IMR-90 (cell line): ENCODE measurements around the gene DPPA2. TPM values are rescaled to one million over a fixed set of nuclear protein-coding genes. Genes with fewer than 3 reads are reported as not detected.

Experiments
- ATAC-seq: fragments of 200-7000 bp; cut with Tn5 transposase; 2 replicates; pipeline ENCODE4 v1.9.1; 2020; ENCODE audit warnings: low read depth, mild to moderate bottlenecking, moderate library complexity
- BruUV-seq: library from RNA; stranded (reverse); fragments of 400-500 nt; replicated peaks from 2 replicates; lab custom pipeline; 2021; lab: Mats Ljungman, UMichigan
- CTCF ChIA-PET: fragments of 300-600 bp; formaldehyde crosslinking; extraction: SDS; loops from one replicate; lab custom pipeline; 2021; ENCODE audit warnings: antibody characterized with exemption; lab: Yijun Ruan, JAX
- POLR2A ChIA-PET: fragments of 300-600 bp; sonication (Branson Sonifier 250); formaldehyde crosslinking; loops from one replicate; lab custom pipeline; 2022; ENCODE audit warnings: antibody characterized with exemption; ENCODE audit not compliant: unreplicated experiment; lab: Charles Lee
- DNase-seq: peaks from one replicate; pipeline ENCODE4 v3.0.0; 2013
- H2AFZ ChIP-seq: replicated peaks from 2 replicates; pipeline ENCODE3; 2013; ENCODE audit warnings: low read length, mild to moderate bottlenecking; ENCODE audit not compliant: poor library complexity
- H2AK5ac ChIP-seq: 2 replicates; pipeline ENCODE4 v1.6.1; 2013; ENCODE audit warnings: low read depth, low read length, inconsistent platforms
- H2AK9ac ChIP-seq: replicated peaks from 2 replicates; pipeline ENCODE3; 2013; ENCODE audit warnings: mild to moderate bottlenecking, low read depth, low read length, moderate library complexity; ENCODE audit not compliant: poor library complexity
- H2BK120ac ChIP-seq: 2 replicates; pipeline ENCODE4 v1.6.1; 2013; ENCODE audit warnings: low read depth, low read length, inconsistent platforms
- H2BK15ac ChIP-seq: 3 replicates; pipeline ENCODE4 v1.6.1; 2013; ENCODE audit warnings: low read depth, low read length, inconsistent platforms
- H2BK20ac ChIP-seq: 2 replicates; pipeline ENCODE4 v1.6.1; 2013; ENCODE audit warnings: low read depth, mild to moderate bottlenecking, inconsistent platforms, low read length, moderate library complexity
- H2BK5ac ChIP-seq: 2 replicates; pipeline ENCODE4 v1.6.1; 2013; ENCODE audit warnings: mild to moderate bottlenecking, low read depth, low read length, inconsistent platforms; ENCODE audit not compliant: poor library complexity, severe bottlenecking
- H3K14ac ChIP-seq: replicated peaks from 2 replicates; pipeline ENCODE4 v1.6.1; 2013; ENCODE audit warnings: low read depth, low read length, inconsistent platforms
- H3K18ac ChIP-seq: 2 replicates; pipeline ENCODE4 v1.6.1; 2013; ENCODE audit warnings: low read depth, low read length, control low read depth
- H3K23ac ChIP-seq: 2 replicates; pipeline ENCODE4 v1.6.1; 2013; ENCODE audit warnings: low read depth, low read length, inconsistent platforms
- H3K27ac ChIP-seq: 2 replicates; pipeline ENCODE4 v1.5.1; 2013; ENCODE audit warnings: mild to moderate bottlenecking, control low read depth, low read length; ENCODE audit not compliant: insufficient read depth
- H3K27me3 ChIP-seq: 2 replicates; pipeline ENCODE4 v1.6.1; 2013; ENCODE audit warnings: low read length; ENCODE audit not compliant: control insufficient read depth, insufficient read depth
- H3K36me3 ChIP-seq: 2 replicates; pipeline ENCODE4 v1.6.1; 2013; ENCODE audit warnings: low read length, mixed read lengths; ENCODE audit not compliant: control insufficient read depth, insufficient read depth
- H3K4ac ChIP-seq: 2 replicates; pipeline ENCODE4 v1.6.1; 2013; ENCODE audit warnings: low read depth, low read length, inconsistent platforms
- H3K4me1 ChIP-seq: 2 replicates; pipeline ENCODE4 v1.6.1; 2013; ENCODE audit warnings: low read length, mixed read lengths; ENCODE audit not compliant: control insufficient read depth, insufficient read depth
- H3K4me2 ChIP-seq: 2 replicates; pipeline ENCODE4 v1.6.1; 2013; ENCODE audit warnings: low read depth, mild to moderate bottlenecking, control low read depth, low read length, moderate library complexity
- H3K4me3 ChIP-seq: 2 replicates; pipeline ENCODE4 v1.5.1; 2013; ENCODE audit warnings: low read depth, mild to moderate bottlenecking, control low read depth, low read length, moderate library complexity; ENCODE audit not compliant: insufficient read depth
- H3K56ac ChIP-seq: 2 replicates; pipeline ENCODE4 v1.6.1; 2013; ENCODE audit warnings: low read length, inconsistent platforms; ENCODE audit not compliant: insufficient read depth; ENCODE audit errors: extremely low read depth
- H3K79me1 ChIP-seq, 2 experiments: 2 replicates each; pipeline ENCODE4 v1.6.1; 2013; ENCODE audit warnings: low read length in 2 of 2, inconsistent platforms in 1 of 2, low read depth in 1 of 2
- H3K9ac ChIP-seq: 2 replicates; pipeline ENCODE4 v1.6.1; 2013; ENCODE audit warnings: low read depth, low read length, control low read depth
- H3K9me1 ChIP-seq: 2 replicates; pipeline ENCODE4 v1.6.1; 2013; ENCODE audit warnings: low read length, inconsistent platforms; ENCODE audit not compliant: insufficient read depth
- H3K9me3 ChIP-seq: 2 replicates; pipeline ENCODE4 v1.6.1; 2013; ENCODE audit warnings: low read length; ENCODE audit not compliant: control insufficient read depth, insufficient read depth
- H4K20me1 ChIP-seq: 2 replicates; pipeline ENCODE4 v1.6.1; 2013; ENCODE audit warnings: low read length, inconsistent platforms; ENCODE audit not compliant: insufficient read depth
- H4K5ac ChIP-seq: 2 replicates; pipeline ENCODE4 v1.6.1; 2013; ENCODE audit warnings: mild to moderate bottlenecking, low read depth, low read length, control low read depth
- H4K8ac ChIP-seq, 2 experiments: 2 replicates each; pipeline ENCODE4 v1.6.1; 2013; ENCODE audit warnings: low read depth in 2 of 2, low read length in 2 of 2, control low read depth in 1 of 2, inconsistent platforms in 1 of 2
- H4K91ac ChIP-seq: 2 replicates; pipeline ENCODE4 v1.6.1; 2013; ENCODE audit warnings: low read depth, low read length, inconsistent platforms; ENCODE audit not compliant: insufficient read depth
- BHLHE40 ChIP-seq: fragments of 150-350 bp; IDR thresholded peaks from 2 replicates; pipeline ENCODE4 v1.6.1; 2016; ENCODE audit warnings: mild to moderate bottlenecking, low read depth, low read length
- CEBPB ChIP-seq: IDR thresholded peaks from 2 replicates; pipeline ENCODE4 v1.6.1; 2012; ENCODE audit warnings: low read depth, low read length, improper control_type of control experiment
- CHD1 ChIP-seq: IDR thresholded peaks from 2 replicates; pipeline ENCODE4 v1.6.1; 2012; ENCODE audit warnings: low read depth, low read length, improper control_type of control experiment
- CTCF ChIP-seq: conservative IDR thresholded peaks from 2 replicates; pipeline ENCODE4 v1.5.1; 2012; ENCODE audit warnings: mild to moderate bottlenecking, low read depth, low read length, improper control_type of control experiment
- FOS ChIP-seq: fragments of 150-350 bp; IDR thresholded peaks from 2 replicates; pipeline ENCODE4 v1.6.1; 2016; ENCODE audit warnings: low read depth, low read length
- MAFK ChIP-seq: IDR thresholded peaks from 2 replicates; pipeline ENCODE4 v1.6.1; 2012; ENCODE audit warnings: low read depth, low read length, improper control_type of control experiment
- MAZ ChIP-seq: IDR thresholded peaks from 2 replicates; pipeline ENCODE4 v1.6.1; 2012; ENCODE audit warnings: low read depth, mild to moderate bottlenecking, low read length, improper control_type of control experiment, moderate library complexity, borderline replicate concordance
- MXI1 ChIP-seq: IDR thresholded peaks from 2 replicates; pipeline ENCODE4 v1.6.1; 2012; ENCODE audit warnings: low read depth, mild to moderate bottlenecking, low read length, moderate library complexity, borderline replicate concordance
- NFE2L2 ChIP-seq: fragments of 150-350 bp; IDR thresholded peaks from 2 replicates; pipeline ENCODE4 v1.6.1; 2016; ENCODE audit warnings: low read depth, mild to moderate bottlenecking, low read length
- POLR2A ChIP-seq: IDR thresholded peaks from 2 replicates; pipeline ENCODE4 v1.6.1; 2012; ENCODE audit warnings: mild to moderate bottlenecking, low read depth, low read length
- RAD21 ChIP-seq: IDR thresholded peaks from 2 replicates; pipeline ENCODE4 v1.6.1; 2012; ENCODE audit warnings: low read length, improper control_type of control experiment
- RCOR1 ChIP-seq: IDR thresholded peaks from 2 replicates; pipeline ENCODE4 v1.6.1; 2012; ENCODE audit warnings: mild to moderate bottlenecking, low read length, improper control_type of control experiment; ENCODE audit not compliant: insufficient replicate concordance
- RFX5 ChIP-seq: IDR thresholded peaks from 2 replicates; pipeline ENCODE4 v1.8.0; 2012; ENCODE audit warnings: low read depth, mild to moderate bottlenecking, low read length, moderate library complexity
- SMC3 ChIP-seq: fragments of 150-350 bp; IDR thresholded peaks from 2 replicates; pipeline ENCODE4 v1.6.1; 2016; ENCODE audit warnings: low read depth, mild to moderate bottlenecking, antibody characterized with exemption, low read length, moderate library complexity
- dilution Hi-C: fragments of 300-500 bp; cut with HindIII; formaldehyde crosslinking; loops from one replicate; pipeline ENCODE4 v1.14.3; 2018; ENCODE audit warnings: low sequenced_read_pairs; ENCODE audit not compliant: unreplicated experiment
- in situ Hi-C: fragments of 300-500 bp; cut with MboI; formaldehyde crosslinking; loops from 3 replicates; pipeline ENCODE4 v1.14.3; 2019; ENCODE audit warnings: low sequenced_read_pairs, inconsistent platforms, mixed read lengths
- intact Hi-C: fragments of 100-400 bp; cut with micrococcal nuclease; formaldehyde crosslinking; loops from 2 replicates; pipeline ENCODE4 v1.10.0; 2022
- polyA plus RNA-seq, 3 experiments: library from polyadenylated mRNA; depleted of rRNA; stranded (reverse); fragments of >200 nt; gene quantifications; 2 replicates each; pipeline ENCODE4 v1.2.3, GENCODE V29; 2012; ENCODE audit warnings: low replicate concordance in 1 of 3
- total RNA-seq: library from RNA; depleted of rRNA; stranded (reverse); fragments of >200 nt; gene quantifications from 2 replicates; pipeline ENCODE4 v1.2.3, GENCODE V29; 2012
- TF ChIP-seq, protein P1 (sequence below): fragments of 150-350 bp; IDR thresholded peaks from 2 replicates; pipeline ENCODE4 v1.6.1; 2016; ENCODE audit warnings: low read depth, mild to moderate bottlenecking, low read length, moderate library complexity, borderline replicate concordance
- TF ChIP-seq, protein P2 (sequence below): fragments of 150-350 bp; IDR thresholded peaks from 2 replicates; pipeline ENCODE4 v1.6.1; 2017; ENCODE audit warnings: mild to moderate bottlenecking, antibody characterized with exemption, low read length, low read depth

DPPA2 gene
- total and polyA plus RNA-seq, 2 of the 4 experiments (the other 2 are of a cell fraction) = not detected

DNA sequence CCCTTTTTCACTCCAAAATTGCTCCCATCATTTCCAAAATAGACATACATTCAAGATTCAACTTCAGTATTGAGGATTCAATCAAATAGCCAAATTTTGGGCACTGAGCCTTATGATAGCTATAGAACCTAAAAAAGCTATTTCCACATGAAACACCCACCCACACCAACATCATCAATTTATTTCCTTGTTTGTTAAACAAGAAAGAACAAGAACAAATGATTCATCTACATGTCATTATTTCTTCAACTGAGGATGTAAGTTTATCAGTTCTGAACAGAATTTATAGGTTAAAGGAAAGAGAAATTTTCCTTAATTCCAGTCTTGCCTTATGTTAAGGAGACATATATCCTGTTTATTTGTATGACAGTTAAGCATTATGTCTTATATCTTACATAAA is 32.2 kb downstream of the DPPA2 start:
- Histone ChIP-seq H3K9me3 (peaks cover 4% of the 10 kb centered on the region; the same call in 1 of the 2 replicates), H2AK9ac (no peak overlapping the region), H3K4ac (no peak overlapping the region), H2BK20ac (no peak overlapping the region), H3K9ac (no peak overlapping the region), H4K91ac (no peak overlapping the region), H3K27me3 (no peaks in the 10 kb centered on the region), H3K4me1 (no peaks in the 10 kb centered on the region), H3K14ac (no peak overlapping the region), H2BK120ac (no peak overlapping the region), H3K27ac (no peak overlapping the region), H3K23ac (no peak overlapping the region), H3K79me1 (no peaks in the 10 kb centered on the region), H3K56ac (no peak overlapping the region), H2AK5ac (no peak overlapping the region), H4K20me1 (no peaks in the 10 kb centered on the region), H2BK15ac (no peak overlapping the region), H2BK5ac (no peak overlapping the region), H3K18ac (no peak overlapping the region), H4K8ac (no peak overlapping the region), H3K9me1 (no peaks in the 10 kb centered on the region), H3K36me3 (no peaks in the 10 kb centered on the region), H3K4me3 (no peak overlapping the region), H4K5ac (no peak overlapping the region), H3K4me2 (no peak overlapping the region), H2AFZ (no peak overlapping the region)
- TF ChIP-seq NFE2L2 (no peak), RCOR1 (no peak), POLR2A (no peak), RFX5 (no peak), MAZ (no peak), FOS (no peak), MXI1 (no peak), CTCF (no peak), CEBPB (no peak), MAFK (no peak), BHLHE40 (no peak), SMC3 (no peak), CHD1 (no peak), RAD21 (no peak)
- TF ChIP-seq, protein P1, sequence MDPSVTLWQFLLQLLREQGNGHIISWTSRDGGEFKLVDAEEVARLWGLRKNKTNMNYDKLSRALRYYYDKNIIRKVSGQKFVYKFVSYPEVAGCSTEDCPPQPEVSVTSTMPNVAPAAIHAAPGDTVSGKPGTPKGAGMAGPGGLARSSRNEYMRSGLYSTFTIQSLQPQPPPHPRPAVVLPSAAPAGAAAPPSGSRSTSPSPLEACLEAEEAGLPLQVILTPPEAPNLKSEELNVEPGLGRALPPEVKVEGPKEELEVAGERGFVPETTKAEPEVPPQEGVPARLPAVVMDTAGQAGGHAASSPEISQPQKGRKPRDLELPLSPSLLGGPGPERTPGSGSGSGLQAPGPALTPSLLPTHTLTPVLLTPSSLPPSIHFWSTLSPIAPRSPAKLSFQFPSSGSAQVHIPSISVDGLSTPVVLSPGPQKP = no peak
- TF ChIP-seq, protein P2, sequence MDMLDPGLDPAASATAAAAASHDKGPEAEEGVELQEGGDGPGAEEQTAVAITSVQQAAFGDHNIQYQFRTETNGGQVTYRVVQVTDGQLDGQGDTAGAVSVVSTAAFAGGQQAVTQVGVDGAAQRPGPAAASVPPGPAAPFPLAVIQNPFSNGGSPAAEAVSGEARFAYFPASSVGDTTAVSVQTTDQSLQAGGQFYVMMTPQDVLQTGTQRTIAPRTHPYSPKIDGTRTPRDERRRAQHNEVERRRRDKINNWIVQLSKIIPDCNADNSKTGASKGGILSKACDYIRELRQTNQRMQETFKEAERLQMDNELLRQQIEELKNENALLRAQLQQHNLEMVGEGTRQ = no peak
- no TSS peak for BruUV-seq
- in situ Hi-C loops = no loop called here
- CTCF ChIA-PET = no interaction called here
- DNase-seq (no peak), ATAC-seq (no peak)
- dilution Hi-C loops = no loop called here
- POLR2A ChIA-PET = interaction anchor here (0.6 kb wide), 1 partner anchor 8 kb away, joined by 7 read pairs; no protein-coding TSS in a partner anchor
- intact Hi-C loops = no loop called here
